WERI-Rb-1 (cell line): Measurements from ENCODE around the gene TSGA10.

ENCODE experiments used
- DNase-seq: peaks from one replicate; pipeline ENCODE4 v3.0.0-alpha.2; 2020
- H3K27ac ChIP-seq: fragments of 250-450 bp; sonication (Bioruptor Pico); 2 replicates; pipeline ENCODE4 v1.5.1; 2020; ENCODE audit warnings: mild to moderate bottlenecking, moderate library complexity
- H3K27me3 ChIP-seq: fragments of 250-450 bp; sonication (Bioruptor Pico); 2 replicates; pipeline ENCODE4 v1.5.1; 2021; ENCODE audit warnings: mild to moderate bottlenecking, low read depth, moderate library complexity; ENCODE audit not compliant: insufficient read depth, severe bottlenecking
- H3K36me3 ChIP-seq: fragments of 250-450 bp; sonication (Bioruptor Pico); 2 replicates; pipeline ENCODE4 v1.5.1; 2020; ENCODE audit warnings: mild to moderate bottlenecking, moderate library complexity
- H3K4me3 ChIP-seq: 2 replicates; pipeline ENCODE4 v1.5.1; 2011; ENCODE audit warnings: low read depth, mild to moderate bottlenecking, control low read depth, low read length
- H3K9me3 ChIP-seq: fragments of 250-450 bp; sonication (Bioruptor Pico); 2 replicates; pipeline ENCODE4 v1.5.1; 2021; ENCODE audit warnings: mild to moderate bottlenecking, moderate library complexity; ENCODE audit not compliant: severe bottlenecking
- CTCF ChIP-seq: IDR thresholded peaks from 2 replicates; pipeline ENCODE4 v1.5.1; 2011; ENCODE audit warnings: low read depth, mild to moderate bottlenecking, control low read depth, inconsistent platforms, low read length

Gene TSGA10

GRCh38 chr2:98952966-98953365 is 201.8 kb downstream of the TSGA10 start:
- no peaks in the 10 kb centered on the region for H3K27me3 ChIP-seq
- no peak for TF ChIP-seq CTCF
- H3K9me3 ChIP-seq = no peaks in the 10 kb centered on the region
- no peak overlapping the region for H3K4me3 ChIP-seq
- no peaks in the 10 kb centered on the region for H3K36me3 ChIP-seq
- no peak overlapping the region for H3K27ac ChIP-seq
- DNase-seq = no peak

GRCh38 chr2:98948956-98949739 is 205.6 kb downstream of the TSGA10 start:
- Histone ChIP-seq H3K36me3 (no peaks in the 10 kb centered on the region), H3K9me3 (no peaks in the 10 kb centered on the region), H3K27ac (no peak overlapping the region), H3K4me3 (no peak overlapping the region), H3K27me3 (no peaks in the 10 kb centered on the region)
- no peak for DNase-seq
- no peak for TF ChIP-seq CTCF

GRCh38 chr2:98947554-98947953 is 207.2 kb downstream of the TSGA10 start:
- no peaks in the 10 kb centered on the region for H3K36me3 ChIP-seq
- DNase-seq = no peak
- TF ChIP-seq CTCF = no peak
- no peaks in the 10 kb centered on the region for H3K9me3 ChIP-seq
- no peaks in the 10 kb centered on the region for H3K27me3 ChIP-seq
- no peak overlapping the region for H3K27ac ChIP-seq
- no peak overlapping the region for H3K4me3 ChIP-seq
